Hepatocyte (in vitro differentiated cells): ENCODE measurements around the gene BAX.

Experiments used
- EZH2 ChIP-seq: fragments of 200-600 bp; sonication (generic); IDR thresholded peaks from 2 replicates; pipeline ENCODE4 v1.6.1; 2016; ENCODE audit warnings: antibody characterized with exemption, mild to moderate bottlenecking, borderline replicate concordance
- TF ChIP-seq, protein P1 (sequence below): fragments of 200-600 bp; sonication (generic); IDR thresholded peaks from 2 replicates; pipeline ENCODE4 v1.5.1; 2016; ENCODE audit warnings: antibody characterized with exemption, mild to moderate bottlenecking; ENCODE audit not compliant: poor library complexity

DNA sequence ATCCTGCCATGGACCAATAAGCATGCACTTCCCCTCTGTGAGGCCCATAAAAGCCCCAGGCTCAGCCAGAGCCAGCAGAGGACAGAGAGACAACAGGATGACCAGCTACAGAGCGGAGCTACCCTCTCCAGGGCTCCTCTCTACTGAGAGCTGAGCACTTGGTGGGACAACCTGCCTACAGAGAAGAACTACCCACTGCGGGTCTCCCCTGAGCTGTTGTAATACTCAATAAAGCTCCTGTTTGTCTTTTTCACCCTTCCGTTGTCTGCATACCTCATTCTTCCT lies 7.5 kb upstream of the BAX start:
- TF ChIP-seq EZH2: no peak
- TF ChIP-seq, protein P1, sequence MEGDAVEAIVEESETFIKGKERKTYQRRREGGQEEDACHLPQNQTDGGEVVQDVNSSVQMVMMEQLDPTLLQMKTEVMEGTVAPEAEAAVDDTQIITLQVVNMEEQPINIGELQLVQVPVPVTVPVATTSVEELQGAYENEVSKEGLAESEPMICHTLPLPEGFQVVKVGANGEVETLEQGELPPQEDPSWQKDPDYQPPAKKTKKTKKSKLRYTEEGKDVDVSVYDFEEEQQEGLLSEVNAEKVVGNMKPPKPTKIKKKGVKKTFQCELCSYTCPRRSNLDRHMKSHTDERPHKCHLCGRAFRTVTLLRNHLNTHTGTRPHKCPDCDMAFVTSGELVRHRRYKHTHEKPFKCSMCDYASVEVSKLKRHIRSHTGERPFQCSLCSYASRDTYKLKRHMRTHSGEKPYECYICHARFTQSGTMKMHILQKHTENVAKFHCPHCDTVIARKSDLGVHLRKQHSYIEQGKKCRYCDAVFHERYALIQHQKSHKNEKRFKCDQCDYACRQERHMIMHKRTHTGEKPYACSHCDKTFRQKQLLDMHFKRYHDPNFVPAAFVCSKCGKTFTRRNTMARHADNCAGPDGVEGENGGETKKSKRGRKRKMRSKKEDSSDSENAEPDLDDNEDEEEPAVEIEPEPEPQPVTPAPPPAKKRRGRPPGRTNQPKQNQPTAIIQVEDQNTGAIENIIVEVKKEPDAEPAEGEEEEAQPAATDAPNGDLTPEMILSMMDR: no peak
